Neural progenitor cell (in vitro differentiated cells): ENCODE results near the gene NFIX.

Experiments used
- CTCF ChIP-seq: fragments of 200-600 bp; sonication (generic); IDR thresholded peaks from 2 replicates; pipeline ENCODE4 v1.5.1; 2017; ENCODE audit warnings: antibody characterized with exemption, mild to moderate bottlenecking
- EZH2 ChIP-seq: fragments of 200-600 bp; sonication (generic); IDR thresholded peaks from 2 replicates; pipeline ENCODE4 v1.6.1; 2017; ENCODE audit warnings: antibody characterized with exemption, mild to moderate bottlenecking, moderate library complexity
- EZH2phosphoT487 ChIP-seq: fragments of 200-600 bp; sonication (generic); IDR thresholded peaks from 2 replicates; pipeline ENCODE4 v1.6.1; 2017; ENCODE audit warnings: antibody characterized with exemption

GRCh38 chr19:13087795-13088537 is 92.7 kb downstream of the NFIX start:
- TF ChIP-seq CTCF (no peak), EZH2 (no peak), EZH2phosphoT487 (no peak)
